Measurements from ENCODE around the gene ALPI.

- TF ChIP-seq, protein P1, sequence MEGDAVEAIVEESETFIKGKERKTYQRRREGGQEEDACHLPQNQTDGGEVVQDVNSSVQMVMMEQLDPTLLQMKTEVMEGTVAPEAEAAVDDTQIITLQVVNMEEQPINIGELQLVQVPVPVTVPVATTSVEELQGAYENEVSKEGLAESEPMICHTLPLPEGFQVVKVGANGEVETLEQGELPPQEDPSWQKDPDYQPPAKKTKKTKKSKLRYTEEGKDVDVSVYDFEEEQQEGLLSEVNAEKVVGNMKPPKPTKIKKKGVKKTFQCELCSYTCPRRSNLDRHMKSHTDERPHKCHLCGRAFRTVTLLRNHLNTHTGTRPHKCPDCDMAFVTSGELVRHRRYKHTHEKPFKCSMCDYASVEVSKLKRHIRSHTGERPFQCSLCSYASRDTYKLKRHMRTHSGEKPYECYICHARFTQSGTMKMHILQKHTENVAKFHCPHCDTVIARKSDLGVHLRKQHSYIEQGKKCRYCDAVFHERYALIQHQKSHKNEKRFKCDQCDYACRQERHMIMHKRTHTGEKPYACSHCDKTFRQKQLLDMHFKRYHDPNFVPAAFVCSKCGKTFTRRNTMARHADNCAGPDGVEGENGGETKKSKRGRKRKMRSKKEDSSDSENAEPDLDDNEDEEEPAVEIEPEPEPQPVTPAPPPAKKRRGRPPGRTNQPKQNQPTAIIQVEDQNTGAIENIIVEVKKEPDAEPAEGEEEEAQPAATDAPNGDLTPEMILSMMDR (IDR thresholded peaks at IDR 0.05) = no peak
- TF ChIP-seq POLR2AphosphoS5 (IDR thresholded peaks at IDR 0.05; ENCODE audit: insufficient read depth in 1 of 2, low read depth in 1 of 2) = no peak
- no peak for TF ChIP-seq POLR2A (IDR thresholded peaks at IDR 0.05)
Measured at GRCh38 chr2:232503809-232504323, 47.9 kb downstream of the ALPI start.
